Ovary (tissue), 3 donors: ENCODE results near the gene SLC16A4.

ENCODE experiments used
- EP300 ChIP-seq: sonication (generic); formaldehyde crosslinking; IDR thresholded peaks from one replicate; pipeline ENCODE4 v1.6.1; 2017; ENCODE audit warnings: antibody characterized with exemption
- POLR2A ChIP-seq: fragments of 450-650 bp; IDR thresholded peaks from one replicate; pipeline ENCODE4 v1.6.1; 2017; ENCODE audit warnings: antibody characterized with exemption, mild to moderate bottlenecking, moderate library complexity
- TF ChIP-seq, protein P1 (sequence below), 3 donors: fragments of 450-650 bp in 2 of 3; fragments of 200-600 bp in 1 of 3; IDR thresholded peaks; one replicate each; pipeline versions ENCODE4 v1.5.1 to v1.8.0; 2016 to 2022; ENCODE audit warnings: antibody characterized with exemption in 3 of 3, mild to moderate bottlenecking in 1 of 3
- donor health status: DM: no; HTN: no; CAD: no.

DNA sequence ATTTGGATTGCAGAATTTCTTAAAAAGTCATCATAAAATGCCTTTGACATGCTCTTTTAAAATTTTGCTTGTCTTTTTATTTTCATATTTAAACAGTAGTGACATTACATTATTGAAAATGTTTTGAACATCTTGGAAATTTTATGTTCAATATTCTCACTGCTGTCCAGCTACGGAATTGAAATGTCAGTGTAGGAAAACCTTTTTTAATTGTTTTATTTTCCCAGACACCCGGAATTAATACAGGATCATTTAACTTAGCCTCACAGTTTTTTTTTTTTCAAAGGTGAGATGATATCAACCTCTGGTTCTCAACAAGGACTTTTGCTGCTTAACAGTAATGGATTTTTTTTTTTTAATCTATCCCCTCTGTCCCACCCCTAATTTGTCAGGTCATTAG is 47.6 kb downstream of the SLC16A4 start:
- TF ChIP-seq, protein P1, sequence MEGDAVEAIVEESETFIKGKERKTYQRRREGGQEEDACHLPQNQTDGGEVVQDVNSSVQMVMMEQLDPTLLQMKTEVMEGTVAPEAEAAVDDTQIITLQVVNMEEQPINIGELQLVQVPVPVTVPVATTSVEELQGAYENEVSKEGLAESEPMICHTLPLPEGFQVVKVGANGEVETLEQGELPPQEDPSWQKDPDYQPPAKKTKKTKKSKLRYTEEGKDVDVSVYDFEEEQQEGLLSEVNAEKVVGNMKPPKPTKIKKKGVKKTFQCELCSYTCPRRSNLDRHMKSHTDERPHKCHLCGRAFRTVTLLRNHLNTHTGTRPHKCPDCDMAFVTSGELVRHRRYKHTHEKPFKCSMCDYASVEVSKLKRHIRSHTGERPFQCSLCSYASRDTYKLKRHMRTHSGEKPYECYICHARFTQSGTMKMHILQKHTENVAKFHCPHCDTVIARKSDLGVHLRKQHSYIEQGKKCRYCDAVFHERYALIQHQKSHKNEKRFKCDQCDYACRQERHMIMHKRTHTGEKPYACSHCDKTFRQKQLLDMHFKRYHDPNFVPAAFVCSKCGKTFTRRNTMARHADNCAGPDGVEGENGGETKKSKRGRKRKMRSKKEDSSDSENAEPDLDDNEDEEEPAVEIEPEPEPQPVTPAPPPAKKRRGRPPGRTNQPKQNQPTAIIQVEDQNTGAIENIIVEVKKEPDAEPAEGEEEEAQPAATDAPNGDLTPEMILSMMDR (IDR thresholded peaks at IDR 0.05), result no peak
- TF ChIP-seq POLR2A (no peak), EP300 (no peak)
